ENCODE measurements around the gene HLCS.
"Not testable (repeated sequence)": the region's sequence is repeated elsewhere in the genome, so short reads cannot be mapped to it uniquely, and the experiment has no call there.

Gene HLCS

GRCh38 chr21:36834192-36834591, 132.3 kb downstream of the HLCS start:
- no peak overlapping the region for H3K9ac ChIP-seq (ENCODE audit: low read depth, low read length)
- H3K9me3 ChIP-seq (ENCODE audit: control insufficient read depth, insufficient read depth, low read length), result no peaks in the 10 kb centered on the region
- no peaks in the 10 kb centered on the region for H3K36me3 ChIP-seq (ENCODE audit: insufficient read depth, low read length)
- no peaks in the 10 kb centered on the region; the same call in 1 of the 2 replicates for H3K4me1 ChIP-seq (ENCODE audit: insufficient read depth, low read length)

- H3K4me1 ChIP-seq (ENCODE audit: insufficient read depth, low read length), result no peaks in the 10 kb centered on the region
- H3K9me3 ChIP-seq (ENCODE audit: control insufficient read depth, insufficient read depth, low read length), result no peaks in the 10 kb centered on the region
- H3K9ac ChIP-seq (ENCODE audit: low read depth, low read length), result no peak overlapping the region
- no peaks in the 10 kb centered on the region; the same call in 1 of the 2 replicates for H3K36me3 ChIP-seq (ENCODE audit: insufficient read depth, low read length)
Measured at GRCh38 chr21:36830100-36830499, 136.4 kb downstream of the HLCS start.

- Histone ChIP-seq H3K36me3 (ENCODE audit: insufficient read depth, low read length) (no peaks in the 10 kb centered on the region; the same call in 1 of the 2 replicates), H3K9me3 (ENCODE audit: control insufficient read depth, insufficient read depth, low read length) (no peaks in the 10 kb centered on the region)
Measured at GRCh38 chr21:36828891-36829515, 137.5 kb downstream of the HLCS start.

GRCh38 chr21:36828208-36828607, 138.3 kb downstream of the HLCS start:
- Histone ChIP-seq H3K36me3 (ENCODE audit: insufficient read depth, low read length) (no peaks in the 10 kb centered on the region; the same call in 1 of the 2 replicates), H3K9me3 (ENCODE audit: control insufficient read depth, insufficient read depth, low read length) (no peaks in the 10 kb centered on the region), H3K4me1 (ENCODE audit: insufficient read depth, low read length) (no peaks in the 10 kb centered on the region), H3K9ac (ENCODE audit: low read depth, low read length) (no peak overlapping the region)

More at GRCh38 chr21:36828891-36829515, 137.5 kb downstream of the HLCS start:
- no peak overlapping the region for H3K9ac ChIP-seq (ENCODE audit: low read depth, low read length)
- H3K4me1 ChIP-seq (ENCODE audit: insufficient read depth, low read length), result no peaks in the 10 kb centered on the region

GRCh38 chr21:36825658-36826057, 140.8 kb downstream of the HLCS start:
- Histone ChIP-seq H3K9ac (ENCODE audit: low read depth, low read length) (no peak overlapping the region), H3K4me1 (ENCODE audit: insufficient read depth, low read length) (peaks cover 3% of the 10 kb centered on the region; the same call in 1 of the 2 replicates), H3K36me3 (ENCODE audit: insufficient read depth, low read length) (no peaks in the 10 kb centered on the region; the same call in 1 of the 2 replicates), H3K9me3 (ENCODE audit: control insufficient read depth, insufficient read depth, low read length) (no peaks in the 10 kb centered on the region)

GRCh38 chr21:36821032-36821299, 145.5 kb downstream of the HLCS start:
- H3K36me3 ChIP-seq (ENCODE audit: insufficient read depth, low read length), result no peaks in the 10 kb centered on the region
- H3K4me1 ChIP-seq (ENCODE audit: insufficient read depth, low read length), result peaks cover 12% of the 10 kb centered on the region
- no peaks in the 10 kb centered on the region for H3K9me3 ChIP-seq (ENCODE audit: control insufficient read depth, insufficient read depth, low read length)
- no peak overlapping the region for H3K9ac ChIP-seq (ENCODE audit: low read depth, low read length)

GRCh38 chr21:36820176-36821031, 146.1 kb downstream of the HLCS start:
- Histone ChIP-seq H3K4me1 (ENCODE audit: insufficient read depth, low read length) (peaks cover 12% of the 10 kb centered on the region), H3K9me3 (ENCODE audit: control insufficient read depth, insufficient read depth, low read length) (no peaks in the 10 kb centered on the region), H3K9ac (ENCODE audit: low read depth, low read length) (no peak overlapping the region), H3K36me3 (ENCODE audit: insufficient read depth, low read length) (no peaks in the 10 kb centered on the region)

GRCh38 chr21:36817732-36818450, 148.6 kb downstream of the HLCS start:
- Histone ChIP-seq H3K36me3 (ENCODE audit: insufficient read depth, low read length) (no peaks in the 10 kb centered on the region), H3K9ac (ENCODE audit: low read depth, low read length) (no peak overlapping the region), H3K9me3 (ENCODE audit: control insufficient read depth, insufficient read depth, low read length) (no peaks in the 10 kb centered on the region)

GRCh38 chr21:36816561-36817130, 149.8 kb downstream of the HLCS start:
- Histone ChIP-seq H3K36me3 (ENCODE audit: insufficient read depth, low read length) (no peaks in the 10 kb centered on the region), H3K9ac (ENCODE audit: low read depth, low read length) (no peak overlapping the region), H3K9me3 (ENCODE audit: control insufficient read depth, insufficient read depth, low read length) (no peaks in the 10 kb centered on the region), H3K4me1 (ENCODE audit: insufficient read depth, low read length) (peaks cover 12% of the 10 kb centered on the region)

More at GRCh38 chr21:36817732-36818450, 148.6 kb downstream of the HLCS start:
- peaks cover 12% of the 10 kb centered on the region for H3K4me1 ChIP-seq (ENCODE audit: insufficient read depth, low read length)

- not testable (repeated sequence) for H3K9ac ChIP-seq (ENCODE audit: low read depth, low read length); H3K36me3 ChIP-seq (ENCODE audit: insufficient read depth, low read length); H3K9me3 ChIP-seq (ENCODE audit: control insufficient read depth, insufficient read depth, low read length)
- H3K4me1 ChIP-seq (ENCODE audit: insufficient read depth, low read length), result peaks cover 12% of the 10 kb centered on the region
Measured at GRCh38 chr21:36816026-36816425, 150.4 kb downstream of the HLCS start.

GRCh38 chr21:36815284-36815683, 151.2 kb downstream of the HLCS start:
- Histone ChIP-seq H3K36me3 (ENCODE audit: insufficient read depth, low read length) (no peaks in the 10 kb centered on the region), H3K9ac (ENCODE audit: low read depth, low read length) (no peak overlapping the region), H3K9me3 (ENCODE audit: control insufficient read depth, insufficient read depth, low read length) (no peaks in the 10 kb centered on the region), H3K4me1 (ENCODE audit: insufficient read depth, low read length) (peaks cover 5% of the 10 kb centered on the region)

- H3K9me3 ChIP-seq (ENCODE audit: control insufficient read depth, insufficient read depth, low read length), result no peaks in the 10 kb centered on the region
Measured at GRCh38 chr21:36813052-36813451, 153.4 kb downstream of the HLCS start.

GRCh38 chr21:36811762-36812161, 154.7 kb downstream of the HLCS start:
- H3K9ac ChIP-seq (ENCODE audit: low read depth, low read length), result no peak overlapping the region
- no peaks in the 10 kb centered on the region for H3K36me3 ChIP-seq (ENCODE audit: insufficient read depth, low read length)
- no peaks in the 10 kb centered on the region for H3K4me1 ChIP-seq (ENCODE audit: insufficient read depth, low read length)
- H3K9me3 ChIP-seq (ENCODE audit: control insufficient read depth, insufficient read depth, low read length), result no peaks in the 10 kb centered on the region

More at GRCh38 chr21:36813052-36813451, 153.4 kb downstream of the HLCS start:
- no peaks in the 10 kb centered on the region for H3K4me1 ChIP-seq (ENCODE audit: insufficient read depth, low read length)
- H3K36me3 ChIP-seq (ENCODE audit: insufficient read depth, low read length), result no peaks in the 10 kb centered on the region
- no peak overlapping the region for H3K9ac ChIP-seq (ENCODE audit: low read depth, low read length)

GRCh38 chr21:36810443-36810842, 156.0 kb downstream of the HLCS start:
- no peaks in the 10 kb centered on the region for H3K9me3 ChIP-seq (ENCODE audit: control insufficient read depth, insufficient read depth, low read length)
- no peak overlapping the region for H3K9ac ChIP-seq (ENCODE audit: low read depth, low read length)

More at GRCh38 chr21:36810443-36810842, 156.0 kb downstream of the HLCS start:
- Histone ChIP-seq H3K36me3 (ENCODE audit: insufficient read depth, low read length) (no peaks in the 10 kb centered on the region), H3K4me1 (ENCODE audit: insufficient read depth, low read length) (no peaks in the 10 kb centered on the region)
